Ureter (tissue), 1 donor: ENCODE measurements around the gene RFC1. TPM values are rescaled to one million over a fixed set of nuclear protein-coding genes. Genes with fewer than 3 reads are reported as not detected.
"Not testable (repeated sequence)": the region's sequence is repeated elsewhere in the genome, so short reads cannot be mapped to it uniquely, and the experiment has no call there.

Source experiments
- DNase-seq: peaks from one replicate; pipeline ENCODE4 v3.0.0-alpha.2; 2020; ENCODE audit warnings: low spot score
- total RNA-seq: library from RNA; stranded (reverse); gene quantifications from one replicate; pipeline ENCODE4 v1.2.4, GENCODE V29; 2023
- donor health status: DM: yes; HTN: yes; CAD: no.

The RFC1 gene
- total RNA-seq, 1 donor from 2014 or later = 59.4 TPM

DNA sequence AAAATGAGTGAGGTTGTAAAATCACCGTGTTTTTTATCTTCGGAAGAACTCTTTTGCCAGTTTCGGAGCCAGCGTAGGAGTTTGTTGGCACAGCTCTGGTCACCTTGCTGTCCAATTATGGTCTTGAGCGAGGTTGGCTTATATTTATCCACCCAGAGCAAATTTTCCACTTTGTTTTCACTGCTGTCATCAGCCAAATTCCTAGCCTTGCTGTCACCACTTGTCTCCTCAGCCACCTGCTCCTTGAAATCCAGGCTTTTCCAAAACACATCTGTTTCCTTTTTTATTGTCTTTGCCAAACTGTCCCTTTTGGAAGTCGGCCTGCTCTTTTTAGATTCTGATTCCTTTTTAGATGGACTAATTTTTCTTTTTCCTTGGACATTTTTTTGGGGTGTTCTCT lies 57.6 kb downstream of the RFC1 start:
- no peak for DNase-seq

- no peak for DNase-seq
These were observed 60.1 kb downstream of the RFC1 start for GRCh38 chr4:39305912-39306677.

- DNase-seq = no peak
These were observed 61.5 kb downstream of the RFC1 start for GRCh38 chr4:39304651-39305050.

GRCh38 chr4:39303871-39304270 lies 62.3 kb downstream of the RFC1 start:
- no peak for DNase-seq

GRCh38 chr4:39302901-39303300 lies 63.3 kb downstream of the RFC1 start:
- no peak for DNase-seq

- no peak for DNase-seq
These were observed 70.4 kb downstream of the RFC1 start for GRCh38 chr4:39295784-39296183.

- not testable (repeated sequence) for DNase-seq
These were observed 73.7 kb downstream of the RFC1 start for GRCh38 chr4:39292433-39292832.

GRCh38 chr4:39291686-39292085 lies 74.5 kb downstream of the RFC1 start:
- DNase-seq = no peak

DNA sequence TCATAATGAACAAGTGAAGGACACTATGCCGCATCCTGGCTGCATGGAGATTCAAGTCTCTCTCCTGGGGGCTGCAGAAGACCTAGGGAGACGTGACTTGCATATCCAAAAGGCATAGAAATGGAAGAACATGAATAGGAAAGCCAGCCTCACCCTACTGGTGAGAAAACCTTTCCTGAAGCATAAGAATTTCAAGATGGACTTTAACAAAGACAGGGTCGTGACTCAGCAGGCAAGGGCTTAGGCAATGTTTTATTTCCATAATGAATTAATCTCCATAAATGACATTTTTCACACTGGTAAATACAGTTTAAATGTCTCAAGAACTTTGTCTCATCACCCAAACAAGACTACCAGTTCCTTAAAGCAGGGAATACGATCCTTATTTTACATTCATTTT lies 78.9 kb downstream of the RFC1 start:
- DNase-seq = no peak

GRCh38 chr4:39286263-39286662 lies 79.9 kb downstream of the RFC1 start:
- no peak for DNase-seq

GRCh38 chr4:39285853-39286252 lies 80.3 kb downstream of the RFC1 start:
- DNase-seq = no peak

- DNase-seq = no peak
These were observed 80.9 kb downstream of the RFC1 start for GRCh38 chr4:39285111-39285795.

GRCh38 chr4:39280770-39281169 lies 85.4 kb downstream of the RFC1 start:
- DNase-seq = no peak

DNA sequence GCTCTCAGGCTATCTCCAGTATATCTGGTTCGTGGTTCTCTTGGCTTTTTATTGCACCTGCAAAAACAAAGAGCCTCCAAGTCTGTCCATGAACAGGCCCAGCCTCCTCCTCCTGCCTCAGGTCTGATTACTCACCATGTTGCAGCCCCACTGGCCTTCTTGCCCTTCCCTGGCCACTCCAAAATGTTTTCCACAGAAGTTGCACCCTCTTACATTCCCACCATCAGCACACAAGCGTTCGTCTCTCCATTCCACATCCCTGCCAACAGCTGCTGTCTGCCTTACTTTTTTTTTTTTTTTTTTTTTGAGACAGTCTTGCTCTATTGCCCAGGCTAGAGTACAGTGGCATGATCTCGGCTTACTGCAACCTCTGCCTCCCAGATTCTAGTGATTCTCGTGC lies 86.7 kb downstream of the RFC1 start:
- no peak for DNase-seq

GRCh38 chr4:39278476-39278875 lies 87.7 kb downstream of the RFC1 start:
- no peak for DNase-seq

GRCh38 chr4:39277661-39278060 lies 88.5 kb downstream of the RFC1 start:
- not testable (repeated sequence) for DNase-seq

GRCh38 chr4:39274503-39274902 lies 91.7 kb downstream of the RFC1 start:
- DNase-seq = no peak

GRCh38 chr4:39263895-39264294 lies 102.3 kb downstream of the RFC1 start:
- DNase-seq = no peak

DNA sequence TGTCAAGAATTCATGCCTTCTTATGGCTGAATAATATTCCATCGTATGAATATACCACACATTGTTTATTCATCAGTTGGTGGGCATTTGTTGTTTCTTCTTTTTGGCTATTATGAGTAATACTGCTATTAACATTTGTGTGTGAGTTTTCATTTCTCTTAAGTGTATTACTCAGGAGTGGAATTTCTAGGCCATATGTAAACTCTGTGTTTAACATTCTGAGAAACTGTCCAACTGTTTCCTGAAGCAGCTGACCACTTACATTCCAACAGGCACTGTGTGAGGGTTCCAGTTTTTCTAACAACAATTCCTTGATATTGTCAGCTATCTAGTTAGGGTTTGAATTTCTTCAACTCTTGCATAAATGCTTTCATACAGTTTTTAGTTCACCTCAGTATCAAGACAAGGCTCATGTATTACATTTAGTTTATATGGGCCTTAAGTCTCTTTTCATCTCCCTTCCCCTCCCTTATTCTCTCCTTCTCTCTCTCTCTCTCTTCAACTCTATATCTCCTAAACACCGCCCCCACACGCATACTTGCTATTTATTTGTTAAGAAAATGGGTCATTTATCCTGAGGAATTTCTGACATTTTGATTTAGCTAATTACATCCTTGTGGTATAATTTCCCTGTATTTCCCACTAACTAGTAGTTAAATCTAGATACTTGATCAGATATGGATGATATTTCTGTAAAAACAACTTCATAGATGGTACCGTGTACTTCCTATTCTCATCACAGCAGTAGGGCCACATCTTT lies 106.4 kb downstream of the RFC1 start:
- no peak for DNase-seq

DNA sequence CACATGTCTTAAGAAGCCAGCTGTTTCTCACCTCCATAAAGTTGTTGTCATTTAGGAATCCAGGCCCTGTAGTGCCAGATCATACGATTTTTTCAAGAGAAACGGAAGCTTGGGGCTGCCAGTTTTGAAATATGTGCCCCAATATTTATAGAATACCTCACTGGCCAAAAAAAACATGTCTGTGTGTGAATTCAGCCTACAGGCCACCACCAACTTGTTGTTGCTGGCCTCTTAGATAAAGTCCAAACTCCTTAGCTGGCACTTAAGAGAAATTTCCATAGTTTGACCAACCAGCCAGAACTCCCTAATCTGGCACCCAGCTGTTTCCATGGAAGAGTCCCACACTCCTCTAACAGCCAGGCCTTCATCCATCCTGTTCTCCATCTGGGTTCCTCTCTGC lies 109.7 kb downstream of the RFC1 start:
- DNase-seq = no peak

DNA sequence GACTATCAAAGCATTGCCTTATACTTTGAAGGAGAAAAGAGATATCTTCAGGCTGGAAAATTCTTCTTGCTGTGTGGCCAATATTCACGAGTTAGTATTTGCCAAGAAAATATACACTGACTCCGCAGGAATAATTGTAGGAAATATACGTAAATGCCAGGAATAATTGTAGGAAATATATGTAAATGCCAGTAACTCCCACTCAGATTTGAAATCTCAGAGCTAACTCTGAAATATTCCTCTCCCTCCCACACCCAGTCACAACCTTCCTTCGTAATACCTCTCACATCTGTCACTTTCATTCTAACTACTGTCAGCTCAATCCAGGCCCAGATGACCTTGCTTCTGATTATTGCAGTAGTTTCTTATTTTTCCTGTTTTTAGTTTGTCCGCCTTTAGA lies 110.3 kb downstream of the RFC1 start:
- DNase-seq = no peak

DNA sequence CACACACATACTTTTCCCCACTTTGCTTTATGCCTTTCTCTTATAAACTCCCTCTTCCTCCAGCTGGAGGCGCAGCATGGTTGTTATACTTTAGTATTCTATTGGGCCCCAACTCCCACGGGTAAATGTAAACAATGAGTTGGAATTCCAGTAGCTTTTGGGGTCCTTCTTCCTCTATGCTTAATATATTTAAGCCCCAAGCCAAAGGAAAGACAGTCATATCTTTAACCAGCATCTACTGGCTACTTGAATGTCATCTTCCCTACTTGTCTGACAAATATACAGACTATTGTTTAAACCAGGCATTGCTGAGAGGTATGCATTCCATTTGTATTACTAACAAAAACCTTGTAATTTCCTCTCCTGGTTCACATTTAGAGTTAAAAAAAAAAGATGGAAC lies 110.9 kb downstream of the RFC1 start:
- no peak for DNase-seq

- DNase-seq = no peak
These were observed 122.7 kb downstream of the RFC1 start for GRCh38 chr4:39243462-39243861.
